ENCODE data around the gene SNX7. TPM values are rescaled to one million over a fixed set of nuclear protein-coding genes. Genes with fewer than 3 reads are reported as not detected.

Gene SNX7
- total and polyA plus RNA-seq, 2 donors (not counting 3 experiments of a cell fraction or from before 2014, with no cell fraction given): 22.4 to 37.9 TPM

GRCh38 chr1:98764485-98764884, 103.0 kb downstream of the SNX7 start:
- CTCF ChIA-PET: interaction anchor here (0.7 to 1.4 kb wide), 4 partner anchors 15 to 30 kb away, joined by 3 to 5 read pairs (median 3); no protein-coding TSS in a partner anchor
- no peak for TF ChIP-seq JUN (IDR thresholded peaks at IDR 0.05; ENCODE audit: borderline replicate concordance, insufficient read depth, insufficient read length, low read depth)
- TF ChIP-seq FOS (IDR thresholded peaks at IDR 0.05; ENCODE audit: borderline replicate concordance, insufficient read depth, low read length): no peak
- TF ChIP-seq POLR2A (IDR thresholded peaks at IDR 0.05; ENCODE audit: low read depth, low read length): no peak
- no peak for TF ChIP-seq EZH2 (IDR thresholded peaks at IDR 0.05; ENCODE audit: borderline replicate concordance, low read depth, low read length, severe bottlenecking)
- TF ChIP-seq CTCF (IDR thresholded peaks at IDR 0.05; ENCODE audit: extremely low read depth in 1 of 2, insufficient read depth in 1 of 2, low read depth in 1 of 2, low read length in 2 of 2): no peak
- no peak for TF ChIP-seq MAX (IDR thresholded peaks at IDR 0.05; ENCODE audit: insufficient read depth, insufficient read length)
- TF ChIP-seq GATA2 (IDR thresholded peaks at IDR 0.05; ENCODE audit: insufficient read depth, insufficient read length, low read depth, low read length): no peak
- no peak for TF ChIP-seq POLR2AphosphoS5 (IDR thresholded peaks at IDR 0.05; ENCODE audit: insufficient read depth, low read depth, low read length)
- no peak for TF ChIP-seq MYC (IDR thresholded peaks at IDR 0.05; ENCODE audit: low read depth, low read length)
- Histone ChIP-seq H3K9ac (replicated peaks; ENCODE audit: extremely low read depth, insufficient read depth, low read length) (no peak overlapping the region), H3K4me1 (ENCODE audit: control insufficient read depth, extremely low read depth, insufficient read depth, low read length) (no peaks in the 10 kb centered on the region), H2AFZ (ENCODE audit: low read depth, low read length) (no peak overlapping the region), H3K4me3 (replicated peaks in 1 of 3; ENCODE audit: insufficient read depth in 1 of 3, low read depth in 1 of 3, low read length in 3 of 3) (no peak overlapping the region), H4K20me1 (replicated peaks; ENCODE audit: control insufficient read depth, extremely low read depth, insufficient read depth, low read length) (no peaks in the 10 kb centered on the region), H3K36me3 (ENCODE audit: control insufficient read depth in 2 of 2, extremely low read depth in 1 of 2, insufficient read depth in 2 of 2, low read length in 2 of 2) (no peaks in the 10 kb centered on the region), H3K27ac (ENCODE audit: insufficient read depth, low read depth, low read length) (no peak overlapping the region), H3K79me2 (ENCODE audit: control insufficient read depth, insufficient read depth, low read length) (no peaks in the 10 kb centered on the region), H3K9me1 (replicated peaks; ENCODE audit: control insufficient read depth, extremely low read depth, insufficient read depth, low read length) (no peaks in the 10 kb centered on the region), H3K27me3 (ENCODE audit: control insufficient read depth in 2 of 2, insufficient read depth in 2 of 2, low read length in 2 of 2) (no peaks in the 10 kb centered on the region), H3K9me3 (replicated peaks; ENCODE audit: control insufficient read depth, insufficient read depth, low read length) (no peaks in the 10 kb centered on the region), H3K4me2 (ENCODE audit: insufficient read depth, low read length) (no peak overlapping the region)
- dilution Hi-C loops (cut with MboI; ENCODE audit: extremely low pct_ligation_motif_present, low sequenced_read_pairs): no loop called here
- intact Hi-C loops (cut with micrococcal nuclease): no loop called here
- DNase-seq (ENCODE audit: low read depth, low spot score) (no peak), FAIRE-seq (no peak)
- POLR2A ChIA-PET: no interaction called here
- no TSS peak for BruUV-seq (replicated peaks)
